Stomach smooth muscle (tissue), 2 donors: ENCODE data around the gene CHAMP1.
"Not testable (repeated sequence)": the region's sequence is repeated elsewhere in the genome, so short reads cannot be mapped to it uniquely, and the experiment has no call there.

Experiments used
- H3K27ac ChIP-seq: one replicate; pipeline ENCODE4 v1.7.0; 2013; ENCODE audit warnings: mild to moderate bottlenecking, low read length, inconsistent platforms
- H3K27me3 ChIP-seq, 2 donors: one replicate each; pipeline ENCODE4 v1.7.0; 2013; ENCODE audit warnings: low read length in 2 of 2; ENCODE audit not compliant: insufficient read depth in 2 of 2, control insufficient read depth in 1 of 2
- H3K36me3 ChIP-seq, 2 donors: one replicate each; pipeline ENCODE4 v1.7.0; 2013; ENCODE audit warnings: low read length in 2 of 2; ENCODE audit not compliant: control insufficient read depth in 2 of 2, insufficient read depth in 2 of 2
- H3K4me1 ChIP-seq: one replicate; pipeline ENCODE4 v1.7.0; 2013; ENCODE audit warnings: low read length; ENCODE audit not compliant: control insufficient read depth, insufficient read depth
- H3K4me3 ChIP-seq, 2 donors: one replicate each; pipeline ENCODE4 v1.7.0; 2013; ENCODE audit warnings: low read length in 2 of 2
- H3K9ac ChIP-seq, 2 donors: one replicate each; pipeline ENCODE4 v1.7.0; 2013; ENCODE audit warnings: low read length in 2 of 2, mild to moderate bottlenecking in 1 of 2
- H3K9me3 ChIP-seq, 2 donors: one replicate each; pipeline ENCODE4 v1.7.0; 2013; ENCODE audit warnings: low read length in 2 of 2; ENCODE audit not compliant: control insufficient read depth in 2 of 2
- donor health status: healthy.
- donor health status: Pancreatic carcinoma.

CHAMP1 gene

DNA sequence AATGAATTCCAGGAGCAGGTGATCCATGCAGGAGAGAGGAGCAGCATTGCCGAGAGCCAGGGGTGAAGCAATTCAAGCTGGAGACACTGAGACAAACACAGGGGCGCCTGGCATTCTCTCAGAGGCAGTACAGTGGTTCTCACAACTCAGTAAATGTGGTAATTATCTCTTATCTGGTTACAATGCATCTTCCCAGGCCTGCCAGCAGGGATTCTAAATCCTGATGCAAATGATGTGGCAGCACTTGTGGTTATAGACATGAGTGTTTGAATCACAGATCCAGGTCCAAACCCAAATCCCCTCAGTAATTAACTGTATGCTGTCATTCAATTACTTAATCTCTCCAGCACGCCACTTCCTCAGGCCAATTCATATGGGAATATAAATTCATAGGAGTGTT, 19.6 kb downstream of the CHAMP1 start:
- not testable (repeated sequence) for H3K4me1 ChIP-seq, H3K9me3 ChIP-seq, H3K9ac ChIP-seq, H3K27ac ChIP-seq, H3K36me3 ChIP-seq, H3K27me3 ChIP-seq, H3K4me3 ChIP-seq

DNA sequence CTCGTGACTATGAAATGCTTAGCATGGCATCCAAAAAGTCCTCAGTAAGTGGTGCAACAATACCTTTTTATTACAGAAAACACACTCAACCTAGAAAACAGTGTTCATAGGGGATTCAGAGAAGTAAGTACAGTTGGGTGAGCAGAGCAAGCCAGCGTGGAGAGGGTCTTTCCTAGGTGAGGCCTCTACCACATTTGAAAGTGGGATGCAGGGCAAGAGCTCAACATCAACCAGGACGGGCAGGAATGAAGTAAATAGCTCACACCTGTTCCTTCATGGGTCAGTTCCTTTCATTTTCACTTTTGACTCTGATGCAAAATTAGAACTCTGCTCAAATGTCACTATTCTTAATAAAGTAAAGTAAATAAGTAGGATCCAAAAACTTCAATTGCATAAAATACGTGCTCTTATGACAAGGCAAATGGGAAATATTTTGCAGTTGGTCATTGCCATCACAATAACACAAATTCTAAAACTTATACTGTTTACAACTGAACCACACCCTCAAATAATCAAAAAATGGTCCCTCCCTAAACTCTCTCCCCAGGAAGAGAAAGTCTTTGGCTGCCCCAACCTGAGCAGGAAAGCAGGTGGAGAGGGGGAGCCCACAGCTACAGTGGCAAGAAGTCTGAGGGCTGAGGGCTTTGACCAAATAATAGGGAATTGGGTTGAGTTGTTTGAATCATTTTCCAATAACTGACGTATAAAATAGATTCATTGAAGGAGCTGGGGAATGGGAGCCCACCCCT, 20.2 kb downstream of the CHAMP1 start:
- peaks cover 0 to 2% of the 10 kb centered on the region in 2 donors for H3K36me3 ChIP-seq
- no peak overlapping the region for H3K27ac ChIP-seq
- no peaks in the 10 kb centered on the region for H3K9me3 ChIP-seq
- no peak overlapping the region for H3K9ac ChIP-seq
- H3K4me3 ChIP-seq, result no peak overlapping the region
- no peaks in the 10 kb centered on the region for H3K27me3 ChIP-seq
- peaks cover 4% of the 10 kb centered on the region for H3K4me1 ChIP-seq

DNA sequence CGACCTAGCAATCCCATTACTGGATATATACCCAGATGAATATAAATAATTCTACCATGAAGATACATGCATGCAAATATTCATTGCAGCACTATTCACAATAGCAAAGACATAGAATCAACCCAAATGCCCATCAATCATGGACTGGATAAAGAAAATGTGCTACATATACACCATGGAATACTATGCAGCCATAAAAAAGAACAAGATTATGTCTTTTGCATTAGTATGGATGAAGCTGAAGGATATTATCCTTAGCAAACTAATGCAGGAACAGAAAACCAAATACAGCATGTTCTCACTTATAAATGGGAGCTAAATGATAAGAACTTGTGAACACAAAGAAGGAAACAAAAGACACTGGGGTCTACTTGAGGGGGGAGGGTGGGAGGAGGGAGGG, 22.2 kb downstream of the CHAMP1 start:
- H3K4me1 ChIP-seq, H3K9ac ChIP-seq, H3K36me3 ChIP-seq, H3K9me3 ChIP-seq, H3K27ac ChIP-seq, H3K27me3 ChIP-seq, H3K4me3 ChIP-seq: not testable (repeated sequence)

- Histone ChIP-seq H3K9ac (no peak overlapping the region), H3K4me3 (no peak overlapping the region), H3K27ac (no peak overlapping the region), H3K9me3 (no peaks in the 10 kb centered on the region), H3K36me3 (no peaks in the 10 kb centered on the region), H3K27me3 (no peaks in the 10 kb centered on the region), H3K4me1 (peaks cover 4% of the 10 kb centered on the region)
These were observed 24.7 kb downstream of the CHAMP1 start for GRCh38 chr13:114338959-114339358.

GRCh38 chr13:114339857-114340534, 25.7 kb downstream of the CHAMP1 start:
- Histone ChIP-seq H3K27ac (no peak overlapping the region), H3K4me1 (peaks cover 4% of the 10 kb centered on the region), H3K36me3 (no peaks in the 10 kb centered on the region), H3K9me3 (no peaks in the 10 kb centered on the region), H3K4me3 (no peak overlapping the region), H3K27me3 (no peaks in the 10 kb centered on the region), H3K9ac (no peak overlapping the region)

DNA sequence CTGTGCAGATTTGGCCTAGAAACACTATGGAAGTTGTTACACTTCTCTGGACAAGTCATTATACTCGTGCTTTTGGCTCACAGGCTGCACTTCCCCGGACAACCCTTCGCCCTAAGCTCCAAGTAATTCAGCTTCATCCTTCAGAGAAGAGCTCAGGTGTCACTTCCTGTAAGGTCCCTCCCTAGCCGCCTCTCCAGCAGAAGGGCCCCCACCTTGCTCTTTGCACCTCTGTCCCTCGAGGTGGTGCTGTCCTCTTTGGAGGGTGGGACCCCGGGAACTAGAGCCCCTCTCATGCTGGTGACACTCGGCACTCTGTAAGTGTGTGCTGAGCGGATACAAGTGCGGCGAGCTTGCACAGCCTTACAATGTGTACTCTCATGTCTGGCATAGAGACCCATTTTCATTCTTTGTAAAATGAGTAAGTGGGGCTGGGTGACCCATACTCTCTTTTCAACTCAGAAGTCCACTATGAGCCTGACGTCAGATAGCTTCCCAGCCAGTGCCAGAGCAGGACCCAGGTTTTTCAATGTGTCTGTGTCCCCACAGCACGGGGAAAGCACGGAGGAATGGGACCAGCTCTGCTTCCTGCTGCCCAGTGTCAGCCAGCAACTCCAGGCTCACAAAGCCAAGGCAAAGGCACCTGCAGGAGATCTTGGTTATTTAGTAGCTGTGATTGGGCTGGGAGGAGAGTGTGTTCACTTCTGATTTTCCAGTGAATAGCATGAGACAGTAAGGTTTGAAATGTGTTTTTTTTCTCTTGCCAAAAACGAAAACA, 26.9 kb downstream of the CHAMP1 start:
- Histone ChIP-seq H3K4me3 (no peak overlapping the region), H3K27ac (no peak overlapping the region), H3K9ac (no peak overlapping the region), H3K27me3 (no peaks in the 10 kb centered on the region), H3K4me1 (peaks cover 4% of the 10 kb centered on the region), H3K36me3 (no peaks in the 10 kb centered on the region), H3K9me3 (no peaks in the 10 kb centered on the region)

DNA sequence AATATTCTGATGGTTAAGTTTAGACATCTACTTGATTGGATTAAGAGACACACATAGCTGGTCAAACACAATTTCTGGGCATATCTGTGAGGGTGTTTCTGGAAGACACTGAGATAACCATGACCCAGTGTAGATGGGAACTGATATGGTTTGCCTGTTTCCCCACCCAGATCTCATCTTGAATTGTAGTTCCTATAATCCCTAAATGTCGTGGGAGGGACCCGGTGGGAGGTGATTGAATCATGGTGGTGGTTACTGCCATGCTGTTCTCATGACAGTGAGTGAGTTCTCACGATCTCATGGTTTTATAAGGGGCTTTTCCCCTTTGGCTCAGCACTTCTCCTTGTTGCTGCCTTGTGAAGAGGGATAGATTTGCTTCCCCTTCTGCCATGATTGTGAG, 33.0 kb downstream of the CHAMP1 start:
- not testable (repeated sequence) for H3K4me1 ChIP-seq, H3K27ac ChIP-seq, H3K4me3 ChIP-seq, H3K9me3 ChIP-seq, H3K9ac ChIP-seq, H3K27me3 ChIP-seq, H3K36me3 ChIP-seq

- not testable (repeated sequence) for H3K4me1 ChIP-seq, H3K27me3 ChIP-seq, H3K9ac ChIP-seq, H3K9me3 ChIP-seq, H3K4me3 ChIP-seq, H3K27ac ChIP-seq, H3K36me3 ChIP-seq
These were observed 38.5 kb downstream of the CHAMP1 start for GRCh38 chr13:114352763-114353162.

DNA sequence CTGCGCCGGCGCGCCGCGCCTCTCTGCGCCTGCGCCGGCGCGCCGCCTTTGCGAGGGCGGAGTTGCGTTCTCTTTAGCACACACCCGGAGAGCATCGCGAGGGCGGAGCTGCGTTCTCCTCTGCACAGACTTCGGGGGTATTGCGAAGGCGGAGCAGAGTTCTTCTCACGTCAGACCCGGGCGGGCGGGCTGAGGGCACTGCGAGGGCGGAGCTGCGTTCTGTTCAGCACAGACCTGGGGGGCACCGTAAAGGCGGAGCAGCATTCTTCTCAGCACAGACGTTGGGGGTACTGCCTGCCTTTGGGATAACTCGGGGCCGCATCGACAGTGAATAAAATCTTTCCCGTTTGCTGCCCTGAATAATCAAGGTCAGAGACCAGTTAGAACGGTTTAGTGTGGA, 39.1 kb downstream of the CHAMP1 start:
- H3K9ac ChIP-seq, H3K27me3 ChIP-seq, H3K27ac ChIP-seq, H3K36me3 ChIP-seq, H3K4me3 ChIP-seq, H3K9me3 ChIP-seq, H3K4me1 ChIP-seq: not testable (repeated sequence)
